Natural killer cell treated with Interleukin-12 subunit alpha and Interleukin-12 subunit beta and Interleukin-15 and Interleukin-18, amount 100 ng/mL, for 72 hours (primary cell): ENCODE data around the gene DNER. TPM values are rescaled to one million over a fixed set of nuclear protein-coding genes. Genes with fewer than 3 reads are reported as not detected.

Experiments
- ATAC-seq, 2 donors: fragments of 150-1000 bp; cut with Tn5 transposase in 1 of 2; sonication (Bioruptor Pico), chemical (Tn5 transposase) in 1 of 2; 2 replicates each; pipeline ENCODE4 v1.10.0; 2021
- DNase-seq: peaks from one replicate; pipeline ENCODE4 v3.0.0; 2022; ENCODE audit warnings: low spot score
- H3K27ac Mint-ChIP-seq, 2 donors: 1 replicate in 1 of 2; 2 replicates in 1 of 2; pipeline ENCODE4 v1.8.0; 2022; ENCODE audit warnings: mixed read lengths in 2 of 2, mild to moderate bottlenecking in 1 of 2, moderate library complexity in 1 of 2
- H3K27me3 Mint-ChIP-seq, 2 donors: 1 replicate in 1 of 2; 2 replicates in 1 of 2; pipeline ENCODE4 v1.8.0; 2022; ENCODE audit warnings: mixed read lengths in 2 of 2
- H3K36me3 Mint-ChIP-seq: one replicate; pipeline ENCODE4 v1.8.0; 2022; ENCODE audit warnings: mixed read lengths
- H3K4me1 Mint-ChIP-seq, 2 donors: 1 replicate in 1 of 2; 2 replicates in 1 of 2; pipeline ENCODE4 v1.8.0; 2022; ENCODE audit warnings: low read depth in 2 of 2, mixed read lengths in 2 of 2, mild to moderate bottlenecking in 1 of 2
- H3K4me3 Mint-ChIP-seq: one replicate; pipeline ENCODE4 v1.8.0; 2022; ENCODE audit warnings: mixed read lengths
- H3K9me3 Mint-ChIP-seq: 2 replicates; pipeline ENCODE4 v1.8.0; 2022; ENCODE audit warnings: mixed read lengths
- total RNA-seq, 2 donors: library from RNA; stranded (reverse); gene quantifications; one replicate each; pipeline ENCODE4 v1.2.3, GENCODE V29; 2022

The DNER gene
- total RNA-seq, 2 donors from 2014 or later, result 0.14 TPM; not detected in 1

- Mint-ChIP-seq H3K9me3 (peaks cover 11% of the 10 kb centered on the region), H3K4me3 (no peak overlapping the region)
Measured at GRCh38 chr2:229488232-229488631, 226.1 kb downstream of the DNER start.

DNA sequence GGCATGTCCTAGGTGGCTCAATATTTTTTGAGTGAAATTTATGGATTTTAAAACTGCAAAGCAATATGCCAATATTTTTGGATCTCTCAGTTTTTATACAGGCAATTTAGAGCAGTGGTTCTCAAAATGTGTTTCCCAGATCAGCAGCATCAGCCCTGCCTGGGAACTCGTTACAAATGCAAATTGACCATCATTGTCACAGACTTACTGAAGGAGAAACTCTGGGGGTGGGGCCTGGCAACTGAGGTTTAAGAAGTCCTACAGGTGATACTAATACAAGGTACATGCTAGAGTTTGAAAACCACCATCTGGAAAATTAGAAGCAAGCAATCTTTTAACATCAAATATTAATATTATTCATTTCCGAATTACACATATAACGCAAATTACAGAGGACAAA, 227.7 kb downstream of the DNER start:
- H3K4me3 Mint-ChIP-seq, result no peak overlapping the region
- no peak for DNase-seq
- H3K27ac Mint-ChIP-seq, result no peak overlapping the region
- peaks cover 8% of the 10 kb centered on the region for H3K9me3 Mint-ChIP-seq
- H3K4me1 Mint-ChIP-seq, result no peaks in the 10 kb centered on the region
- peaks cover 7 to 19% of the 10 kb centered on the region in 2 donors for H3K27me3 Mint-ChIP-seq
- ATAC-seq, result no peak
- H3K36me3 Mint-ChIP-seq, result no peaks in the 10 kb centered on the region

More at GRCh38 chr2:229488232-229488631, 226.1 kb downstream of the DNER start:
- Mint-ChIP-seq H3K27me3 (peaks cover 9 to 24% of the 10 kb centered on the region in 2 donors), H3K27ac (no peak overlapping the region), H3K4me1 (no peaks in the 10 kb centered on the region), H3K36me3 (no peaks in the 10 kb centered on the region)
- peak in 1 of 2 donors; percentile 20 for ATAC-seq
- DNase-seq, result no peak

- DNase-seq (no peak), ATAC-seq (no peak)
- no peak overlapping the region for H3K4me3 Mint-ChIP-seq
- H3K9me3 Mint-ChIP-seq, result peaks cover 6% of the 10 kb centered on the region
- H3K4me1 Mint-ChIP-seq, result no peaks in the 10 kb centered on the region
- no peak overlapping the region for H3K27ac Mint-ChIP-seq
- peaks cover 5 to 18% of the 10 kb centered on the region in 2 donors for H3K27me3 Mint-ChIP-seq
- no peaks in the 10 kb centered on the region for H3K36me3 Mint-ChIP-seq
Measured at GRCh38 chr2:229485857-229486256, 228.5 kb downstream of the DNER start.

DNA sequence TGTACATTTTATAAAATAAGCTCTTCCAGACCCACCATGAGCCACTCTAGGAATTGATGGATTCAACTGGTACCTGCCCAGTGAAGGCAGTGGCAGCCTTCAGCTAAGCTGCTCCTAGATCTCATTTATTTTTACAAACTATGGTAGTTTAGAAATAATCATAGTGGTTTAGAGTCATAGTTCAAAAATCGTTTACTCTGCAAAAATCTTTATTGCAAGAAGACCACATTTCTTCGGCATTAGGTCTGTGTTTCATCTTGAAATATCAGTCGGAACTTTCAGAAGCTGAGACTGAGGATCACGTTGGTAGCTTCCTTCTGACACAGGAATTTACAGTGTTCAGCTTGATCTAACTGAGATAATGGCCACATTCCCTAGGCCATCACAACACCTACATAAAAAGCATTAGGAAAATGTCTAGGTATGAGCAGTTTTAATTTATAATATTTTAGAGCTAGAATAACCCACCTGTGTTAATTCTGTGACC, 237.0 kb downstream of the DNER start:
- no peak overlapping the region for H3K4me3 Mint-ChIP-seq
- DNase-seq (no peak), ATAC-seq (no peak)
- H3K36me3 Mint-ChIP-seq, result no peaks in the 10 kb centered on the region
- H3K27me3 Mint-ChIP-seq, result peaks cover 9 to 26% of the 10 kb centered on the region in 2 donors
- H3K4me1 Mint-ChIP-seq, result no peaks in the 10 kb centered on the region
- H3K27ac Mint-ChIP-seq, result no peak overlapping the region
- H3K9me3 Mint-ChIP-seq, result no peaks in the 10 kb centered on the region

- ATAC-seq (no peak), DNase-seq (no peak)
- Mint-ChIP-seq H3K4me1 (no peaks in the 10 kb centered on the region), H3K27me3 (peaks cover 8 to 23% of the 10 kb centered on the region in 2 donors), H3K27ac (no peak overlapping the region), H3K9me3 (no peaks in the 10 kb centered on the region), H3K4me3 (no peak overlapping the region), H3K36me3 (no peaks in the 10 kb centered on the region)
Measured at GRCh38 chr2:229475778-229476177, 238.6 kb downstream of the DNER start.

DNA sequence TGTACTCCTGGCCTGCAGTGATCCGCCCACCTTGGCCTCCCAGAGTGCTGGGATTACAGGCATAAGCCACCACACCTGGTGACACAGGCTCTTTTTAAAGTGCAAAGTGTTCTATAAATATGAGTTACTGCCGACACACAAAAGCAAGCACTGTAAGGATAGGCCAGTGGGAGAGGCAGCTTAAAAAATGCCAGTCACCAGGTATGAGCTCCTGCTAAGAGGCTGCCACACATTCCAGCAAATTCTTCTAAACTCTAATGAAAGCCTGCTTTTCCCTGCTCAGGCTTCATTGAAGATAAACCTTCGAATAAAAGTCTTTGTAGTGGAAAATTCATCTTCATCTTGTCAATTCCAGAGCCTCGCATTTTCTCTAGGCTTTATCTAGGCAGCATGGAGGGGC, 240.2 kb downstream of the DNER start:
- no peak for ATAC-seq
- DNase-seq, result no peak
- no peaks in the 10 kb centered on the region for H3K9me3 Mint-ChIP-seq
- no peaks in the 10 kb centered on the region for H3K4me1 Mint-ChIP-seq
- H3K27ac Mint-ChIP-seq, result no peak overlapping the region
- H3K4me3 Mint-ChIP-seq, result no peak overlapping the region
- H3K27me3 Mint-ChIP-seq, result peaks cover 6 to 19% of the 10 kb centered on the region in 2 donors
- no peaks in the 10 kb centered on the region for H3K36me3 Mint-ChIP-seq

- Mint-ChIP-seq H3K4me1 (no peaks in the 10 kb centered on the region), H3K27me3 (peaks cover 3 to 25% of the 10 kb centered on the region in 2 donors), H3K4me3 (no peak overlapping the region), H3K27ac (no peak overlapping the region), H3K9me3 (no peaks in the 10 kb centered on the region), H3K36me3 (no peaks in the 10 kb centered on the region)
- ATAC-seq, result no peak
- DNase-seq, result no peak
Measured at GRCh38 chr2:229470781-229471180, 243.6 kb downstream of the DNER start.

DNA sequence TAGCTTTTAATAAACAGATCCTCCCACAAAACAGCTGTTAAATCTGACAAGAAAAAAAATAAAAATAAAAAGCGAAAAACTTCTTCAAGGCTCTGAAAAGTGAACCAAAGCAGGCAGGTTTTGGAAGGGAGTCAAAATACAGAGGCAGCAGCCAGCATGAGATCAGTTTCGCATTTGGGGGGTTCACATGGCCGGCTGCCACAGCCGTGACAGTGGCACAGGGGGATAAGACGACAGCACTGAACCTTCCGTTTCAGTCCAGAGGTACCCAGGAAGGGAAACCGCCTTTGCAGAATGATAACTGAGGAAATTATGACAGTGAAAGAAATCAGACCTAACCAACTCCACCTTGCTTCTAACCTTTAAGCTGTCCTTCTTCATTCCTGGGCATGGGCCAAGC, 246.6 kb downstream of the DNER start:
- ATAC-seq, result no peak
- H3K36me3 Mint-ChIP-seq, result no peaks in the 10 kb centered on the region
- H3K27me3 Mint-ChIP-seq, result peaks cover 9 to 16% of the 10 kb centered on the region in 2 donors
- DNase-seq, result no peak
- no peaks in the 10 kb centered on the region for H3K4me1 Mint-ChIP-seq
- no peak overlapping the region for H3K27ac Mint-ChIP-seq
- H3K9me3 Mint-ChIP-seq, result no peaks in the 10 kb centered on the region
- no peak overlapping the region for H3K4me3 Mint-ChIP-seq

- Mint-ChIP-seq H3K9me3 (no peaks in the 10 kb centered on the region), H3K27me3 (peaks cover 10 to 18% of the 10 kb centered on the region in 2 donors), H3K4me1 (no peaks in the 10 kb centered on the region), H3K36me3 (no peaks in the 10 kb centered on the region), H3K27ac (no peak overlapping the region), H3K4me3 (no peak overlapping the region)
- no peak for DNase-seq
- ATAC-seq, result no peak
Measured at GRCh38 chr2:229463841-229464346, 250.5 kb downstream of the DNER start.

GRCh38 chr2:229462112-229462511, 252.2 kb downstream of the DNER start:
- H3K27ac Mint-ChIP-seq, result no peak overlapping the region
- H3K27me3 Mint-ChIP-seq, result peaks cover 10 to 18% of the 10 kb centered on the region in 2 donors
- ATAC-seq, result no peak
- H3K36me3 Mint-ChIP-seq, result no peaks in the 10 kb centered on the region
- H3K4me1 Mint-ChIP-seq, result no peaks in the 10 kb centered on the region
- no peaks in the 10 kb centered on the region for H3K9me3 Mint-ChIP-seq
- no peak for DNase-seq
- no peak overlapping the region for H3K4me3 Mint-ChIP-seq

- no peak overlapping the region for H3K4me3 Mint-ChIP-seq
- no peaks in the 10 kb centered on the region for H3K36me3 Mint-ChIP-seq
- DNase-seq (no peak), ATAC-seq (no peak)
- no peaks in the 10 kb centered on the region for H3K9me3 Mint-ChIP-seq
- peaks cover 9 to 37% of the 10 kb centered on the region in 2 donors for H3K27me3 Mint-ChIP-seq
- no peak overlapping the region for H3K27ac Mint-ChIP-seq
- H3K4me1 Mint-ChIP-seq, result no peaks in the 10 kb centered on the region
Measured at GRCh38 chr2:229456091-229456490, 258.3 kb downstream of the DNER start.

DNA sequence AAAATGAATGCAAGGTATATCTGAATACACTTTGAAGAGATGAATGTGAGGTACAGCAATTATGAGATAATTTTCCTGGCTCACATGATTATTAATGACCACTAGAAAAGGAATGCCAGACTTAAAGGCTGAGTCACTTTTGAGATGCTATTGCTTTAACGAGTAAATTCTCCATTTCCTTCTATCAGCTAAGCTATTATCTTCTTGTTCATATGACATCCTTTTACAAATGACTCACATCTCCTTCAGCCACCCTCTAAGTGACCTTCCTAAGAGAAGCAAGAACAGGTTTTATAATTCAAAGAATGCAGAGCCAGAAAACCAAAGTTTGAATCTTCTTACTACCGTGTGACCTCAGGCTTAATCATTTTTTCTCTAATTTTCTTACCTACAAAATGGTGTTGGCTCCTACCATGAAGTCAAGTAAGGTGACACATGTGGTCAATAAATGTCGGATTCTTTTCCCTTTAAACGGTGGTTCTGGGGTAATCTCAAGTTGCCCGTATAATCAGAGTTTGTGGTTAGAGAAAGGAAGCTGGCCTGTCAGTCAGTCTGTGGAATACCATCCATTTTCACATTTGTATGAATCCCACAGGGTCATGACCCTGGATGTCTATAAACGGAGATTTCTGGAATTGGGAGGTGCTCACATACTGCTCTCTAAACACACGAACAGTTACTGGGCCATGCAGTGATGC, 259.3 kb downstream of the DNER start:
- ATAC-seq, result no peak
- Mint-ChIP-seq H3K4me1 (no peaks in the 10 kb centered on the region), H3K9me3 (no peaks in the 10 kb centered on the region), H3K36me3 (no peaks in the 10 kb centered on the region), H3K27me3 (peaks cover 9 to 37% of the 10 kb centered on the region in 2 donors), H3K27ac (no peak overlapping the region), H3K4me3 (no peak overlapping the region)
- no peak for DNase-seq

- H3K4me1 Mint-ChIP-seq, result no peaks in the 10 kb centered on the region
- H3K27ac Mint-ChIP-seq, result no peak overlapping the region
- H3K9me3 Mint-ChIP-seq, result no peaks in the 10 kb centered on the region
- no peak for ATAC-seq
- no peak overlapping the region for H3K4me3 Mint-ChIP-seq
- no peak for DNase-seq
- no peaks in the 10 kb centered on the region for H3K36me3 Mint-ChIP-seq
- peaks cover 9 to 37% of the 10 kb centered on the region in 2 donors for H3K27me3 Mint-ChIP-seq
Measured at GRCh38 chr2:229453230-229453629, 261.1 kb downstream of the DNER start.

GRCh38 chr2:229451852-229452251, 262.5 kb downstream of the DNER start:
- H3K4me3 Mint-ChIP-seq, result no peak overlapping the region

More at GRCh38 chr2:229451852-229452251, 262.5 kb downstream of the DNER start:
- DNase-seq (no peak), ATAC-seq (no peak)
- H3K9me3 Mint-ChIP-seq, result no peaks in the 10 kb centered on the region
- H3K27me3 Mint-ChIP-seq, result peaks cover 9 to 35% of the 10 kb centered on the region in 2 donors
- H3K4me1 Mint-ChIP-seq, result no peaks in the 10 kb centered on the region
- no peaks in the 10 kb centered on the region for H3K36me3 Mint-ChIP-seq
- no peak overlapping the region for H3K27ac Mint-ChIP-seq
